K562 (cell line): Measurements from ENCODE around the gene CFL1. TPM values are rescaled to one million over a fixed set of nuclear protein-coding genes. Genes with fewer than 3 reads are reported as not detected.

Source experiments
- ADNP ChIP-seq: fragments of 200-800 bp; sonication (Bioruptor generic); IDR thresholded peaks from 2 replicates; pipeline ENCODE4 v1.6.1; 2016; ENCODE audit warnings: missing genetic modification characterization, missing compliant biosample characterization
- BMI1 ChIP-seq: fragments of 150-350 bp; IDR thresholded peaks from 2 replicates; pipeline ENCODE4 v1.6.1; 2014; ENCODE audit warnings: low read length
- BRD4 ChIP-seq: fragments of 200-600 bp; sonication (generic); IDR thresholded peaks from 2 replicates; pipeline ENCODE4 v1.6.1; 2017; ENCODE audit warnings: inconsistent platforms
- FOXA3 ChIP-seq, 2 experiments: fragments of 450-650 bp in 1 of 2; sonication (generic) in 1 of 2; formaldehyde crosslinking; IDR thresholded peaks in 1 of 2; conservative IDR thresholded peaks in 1 of 2; 2 replicates each; pipeline versions ENCODE4 v1.4.0 to v1.8.0; 2020 to 2022; ENCODE audit warnings: mild to moderate bottlenecking in 2 of 2, missing genetic modification reagents in 1 of 2
- HEY1 ChIP-seq: fragments of 250-450 bp; sonication (Bioruptor Pico); IDR thresholded peaks from 2 replicates; pipeline ENCODE4 v1.5.0; 2020; ENCODE audit warnings: mild to moderate bottlenecking, moderate library complexity, borderline replicate concordance
- MEIS2 ChIP-seq: fragments of 450-650 bp; IDR thresholded peaks from 2 replicates; pipeline ENCODE4 v1.6.1; 2014; ENCODE audit warnings: mild to moderate bottlenecking; ENCODE audit not compliant: partially characterized antibody
- NCOA4 ChIP-seq: fragments of 450-650 bp; IDR thresholded peaks from 2 replicates; pipeline ENCODE4 v1.6.1; 2018; ENCODE audit warnings: mild to moderate bottlenecking; ENCODE audit not compliant: partially characterized antibody
- NCOA6 ChIP-seq: fragments of 450-650 bp; IDR thresholded peaks from 2 replicates; pipeline ENCODE4 v1.6.1; 2017; ENCODE audit warnings: mild to moderate bottlenecking
- PHF20 ChIP-seq: fragments of 450-650 bp; IDR thresholded peaks from 2 replicates; pipeline ENCODE4 v1.6.1; 2018; ENCODE audit not compliant: partially characterized antibody
- PHF21A ChIP-seq: fragments of 450-650 bp; IDR thresholded peaks from 2 replicates; pipeline ENCODE4 v1.6.1; 2017; ENCODE audit warnings: low read depth, borderline replicate concordance
- RFX5 ChIP-seq: IDR thresholded peaks from 2 replicates; pipeline ENCODE4 v1.6.1; 2011; ENCODE audit warnings: low read depth, mild to moderate bottlenecking, improper control_type of control experiment, low read length
- TCFL5 ChIP-seq: fragments of 250-450 bp; sonication (Bioruptor Pico); conservative IDR thresholded peaks from 2 replicates; pipeline ENCODE4 v1.6.1; 2021; ENCODE audit warnings: mild to moderate bottlenecking, moderate library complexity, matching md5 sums
- U2AF1 ChIP-seq: fragments of 200-400 bp; formaldehyde crosslinking; optimal IDR thresholded peaks from 2 replicates; pipeline ENCODE3; 2017; ENCODE audit warnings: mild to moderate bottlenecking, low read depth, low read length, moderate library complexity
- polyA plus RNA-seq, 8 experiments: library from polyadenylated mRNA; depleted of rRNA in 4 of 8; stranded (reverse) in 5 of 8; unstranded in 3 of 8; fragments of >200 nt; fragmentation: Nextera tagmentation in 2 of 8; fragmentation: Illumina TruSeq in 1 of 8; extraction: Ambion mirVana in 2 of 8; extraction: Trizol in 1 of 8; gene quantifications; 2 replicates each; pipeline versions ENCODE4 v1.2.1 to v1.2.3, GENCODE V29; 2011 to 2014; ENCODE audit warnings: inconsistent platforms in 1 of 8, missing spikeins in 1 of 8
- total RNA-seq, 7 experiments: library from RNA; depleted of rRNA in 6 of 7; stranded (reverse); fragments of >200 nt in 6 of 7; fragmentation: Illumina TruSeq in 2 of 7; extraction: Trizol in 2 of 7; gene quantifications; 2 replicates each; pipeline versions ENCODE4 v1.2.1 to v1.2.3, GENCODE V29; 2011 to 2021; ENCODE audit warnings: low replicate concordance in 1 of 7
- TF ChIP-seq, protein P1 (sequence below): fragments of 200-800 bp; sonication (Bioruptor generic); IDR thresholded peaks from 2 replicates; pipeline ENCODE4 v1.6.1; 2016; ENCODE audit warnings: missing genetic modification characterization, missing compliant biosample characterization
- TF ChIP-seq, protein P2 (sequence below): fragments of 250-450 bp; sonication (Bioruptor Pico); IDR thresholded peaks from 2 replicates; pipeline ENCODE4 v1.4.0; 2020; ENCODE audit warnings: mild to moderate bottlenecking, moderate library complexity, borderline replicate concordance
- TF ChIP-seq, protein P3 (sequence below): IDR thresholded peaks from 2 replicates; pipeline ENCODE4 v1.6.1; 2016; ENCODE audit warnings: missing genetic modification characterization, missing compliant biosample characterization

Gene CFL1
- total and polyA plus RNA-seq, 9 of the 15 experiments (the other 6 are each of a cell fraction or from before 2014, with no cell fraction given) = 105 to 1,101 (median 859) TPM

DNA sequence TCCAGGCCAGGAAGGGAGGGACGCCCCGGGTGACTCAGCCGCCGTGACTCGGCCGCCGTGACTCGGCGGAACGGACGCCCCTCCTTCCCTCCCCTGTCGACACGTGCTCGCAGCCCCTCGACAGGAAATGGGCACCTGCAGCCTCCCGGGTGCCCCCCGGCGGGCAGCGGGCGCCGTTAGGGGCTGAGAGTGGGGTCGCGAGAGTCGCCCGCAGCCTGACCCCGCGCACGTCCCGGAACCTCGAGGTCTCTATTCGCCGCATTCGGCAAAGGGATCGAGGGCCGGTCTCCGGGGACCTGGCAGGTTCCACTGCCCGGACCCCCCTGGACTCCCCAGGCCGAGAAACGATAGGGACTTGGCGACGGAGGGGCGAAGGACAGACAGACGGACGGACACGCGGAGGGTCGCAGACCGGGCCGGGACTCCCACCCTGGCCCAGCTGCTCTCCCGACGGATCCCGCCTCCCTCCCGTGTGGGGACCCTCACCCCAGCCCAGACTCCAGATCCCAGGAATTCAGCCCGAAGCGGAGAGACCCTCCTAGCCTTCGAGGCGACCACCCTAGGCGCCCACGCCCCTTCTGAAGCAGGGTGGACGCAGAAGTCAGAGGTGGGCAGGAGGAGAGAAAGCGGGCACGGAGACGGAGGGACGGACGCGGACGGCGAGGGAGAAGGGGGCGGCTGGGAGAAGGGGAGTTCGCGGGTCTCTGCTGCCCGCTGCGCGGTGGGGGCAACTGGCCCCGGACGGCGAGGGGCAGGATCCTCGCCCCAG is 41.6 kb upstream of the CFL1 start (continued):
- no peak; the same call in none of the 2 replicates for TF ChIP-seq BRD4
- TF ChIP-seq PHF21A = no peak; the same call in 1 of the 2 replicates
- TF ChIP-seq, protein P1, sequence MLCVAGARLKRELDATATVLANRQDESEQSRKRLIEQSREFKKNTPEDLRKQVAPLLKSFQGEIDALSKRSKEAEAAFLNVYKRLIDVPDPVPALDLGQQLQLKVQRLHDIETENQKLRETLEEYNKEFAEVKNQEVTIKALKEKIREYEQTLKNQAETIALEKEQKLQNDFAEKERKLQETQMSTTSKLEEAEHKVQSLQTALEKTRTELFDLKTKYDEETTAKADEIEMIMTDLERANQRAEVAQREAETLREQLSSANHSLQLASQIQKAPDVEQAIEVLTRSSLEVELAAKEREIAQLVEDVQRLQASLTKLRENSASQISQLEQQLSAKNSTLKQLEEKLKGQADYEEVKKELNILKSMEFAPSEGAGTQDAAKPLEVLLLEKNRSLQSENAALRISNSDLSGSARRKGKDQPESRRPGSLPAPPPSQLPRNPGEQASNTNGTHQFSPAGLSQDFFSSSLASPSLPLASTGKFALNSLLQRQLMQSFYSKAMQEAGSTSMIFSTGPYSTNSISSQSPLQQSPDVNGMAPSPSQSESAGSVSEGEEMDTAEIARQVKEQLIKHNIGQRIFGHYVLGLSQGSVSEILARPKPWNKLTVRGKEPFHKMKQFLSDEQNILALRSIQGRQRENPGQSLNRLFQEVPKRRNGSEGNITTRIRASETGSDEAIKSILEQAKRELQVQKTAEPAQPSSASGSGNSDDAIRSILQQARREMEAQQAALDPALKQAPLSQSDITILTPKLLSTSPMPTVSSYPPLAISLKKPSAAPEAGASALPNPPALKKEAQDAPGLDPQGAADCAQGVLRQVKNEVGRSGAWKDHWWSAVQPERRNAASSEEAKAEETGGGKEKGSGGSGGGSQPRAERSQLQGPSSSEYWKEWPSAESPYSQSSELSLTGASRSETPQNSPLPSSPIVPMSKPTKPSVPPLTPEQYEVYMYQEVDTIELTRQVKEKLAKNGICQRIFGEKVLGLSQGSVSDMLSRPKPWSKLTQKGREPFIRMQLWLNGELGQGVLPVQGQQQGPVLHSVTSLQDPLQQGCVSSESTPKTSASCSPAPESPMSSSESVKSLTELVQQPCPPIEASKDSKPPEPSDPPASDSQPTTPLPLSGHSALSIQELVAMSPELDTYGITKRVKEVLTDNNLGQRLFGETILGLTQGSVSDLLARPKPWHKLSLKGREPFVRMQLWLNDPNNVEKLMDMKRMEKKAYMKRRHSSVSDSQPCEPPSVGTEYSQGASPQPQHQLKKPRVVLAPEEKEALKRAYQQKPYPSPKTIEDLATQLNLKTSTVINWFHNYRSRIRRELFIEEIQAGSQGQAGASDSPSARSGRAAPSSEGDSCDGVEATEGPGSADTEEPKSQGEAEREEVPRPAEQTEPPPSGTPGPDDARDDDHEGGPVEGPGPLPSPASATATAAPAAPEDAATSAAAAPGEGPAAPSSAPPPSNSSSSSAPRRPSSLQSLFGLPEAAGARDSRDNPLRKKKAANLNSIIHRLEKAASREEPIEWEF (CRISPR knock-in tag) = no peak
- no peak for TF ChIP-seq TCFL5 (CRISPR knock-in tag)
- no peak for TF ChIP-seq BMI1
- peak in 1 of 2 experiments; percentile 62; a peak in 1 of 4 replicates for TF ChIP-seq FOXA3 (CRISPR knock-in tag; conservative IDR thresholded peaks at IDR 0.05 in 1 of 2, IDR thresholded peaks at IDR 0.05 in 1 of 2)
- TF ChIP-seq RFX5 = no peak
- TF ChIP-seq HEY1 (CRISPR knock-in tag) = no peak
- no peak for TF ChIP-seq NCOA6
- TF ChIP-seq NCOA4 = no peak
- TF ChIP-seq, protein P2, sequence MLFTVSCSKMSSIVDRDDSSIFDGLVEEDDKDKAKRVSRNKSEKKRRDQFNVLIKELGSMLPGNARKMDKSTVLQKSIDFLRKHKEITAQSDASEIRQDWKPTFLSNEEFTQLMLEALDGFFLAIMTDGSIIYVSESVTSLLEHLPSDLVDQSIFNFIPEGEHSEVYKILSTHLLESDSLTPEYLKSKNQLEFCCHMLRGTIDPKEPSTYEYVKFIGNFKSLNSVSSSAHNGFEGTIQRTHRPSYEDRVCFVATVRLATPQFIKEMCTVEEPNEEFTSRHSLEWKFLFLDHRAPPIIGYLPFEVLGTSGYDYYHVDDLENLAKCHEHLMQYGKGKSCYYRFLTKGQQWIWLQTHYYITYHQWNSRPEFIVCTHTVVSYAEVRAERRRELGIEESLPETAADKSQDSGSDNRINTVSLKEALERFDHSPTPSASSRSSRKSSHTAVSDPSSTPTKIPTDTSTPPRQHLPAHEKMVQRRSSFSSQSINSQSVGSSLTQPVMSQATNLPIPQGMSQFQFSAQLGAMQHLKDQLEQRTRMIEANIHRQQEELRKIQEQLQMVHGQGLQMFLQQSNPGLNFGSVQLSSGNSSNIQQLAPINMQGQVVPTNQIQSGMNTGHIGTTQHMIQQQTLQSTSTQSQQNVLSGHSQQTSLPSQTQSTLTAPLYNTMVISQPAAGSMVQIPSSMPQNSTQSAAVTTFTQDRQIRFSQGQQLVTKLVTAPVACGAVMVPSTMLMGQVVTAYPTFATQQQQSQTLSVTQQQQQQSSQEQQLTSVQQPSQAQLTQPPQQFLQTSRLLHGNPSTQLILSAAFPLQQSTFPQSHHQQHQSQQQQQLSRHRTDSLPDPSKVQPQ (CRISPR knock-in tag) = peak; percentile 36; the same call in 1 of the 2 replicates
- TF ChIP-seq PHF20 = no peak
- TF ChIP-seq U2AF1 = peak; percentile 99
- TF ChIP-seq, protein P3, sequence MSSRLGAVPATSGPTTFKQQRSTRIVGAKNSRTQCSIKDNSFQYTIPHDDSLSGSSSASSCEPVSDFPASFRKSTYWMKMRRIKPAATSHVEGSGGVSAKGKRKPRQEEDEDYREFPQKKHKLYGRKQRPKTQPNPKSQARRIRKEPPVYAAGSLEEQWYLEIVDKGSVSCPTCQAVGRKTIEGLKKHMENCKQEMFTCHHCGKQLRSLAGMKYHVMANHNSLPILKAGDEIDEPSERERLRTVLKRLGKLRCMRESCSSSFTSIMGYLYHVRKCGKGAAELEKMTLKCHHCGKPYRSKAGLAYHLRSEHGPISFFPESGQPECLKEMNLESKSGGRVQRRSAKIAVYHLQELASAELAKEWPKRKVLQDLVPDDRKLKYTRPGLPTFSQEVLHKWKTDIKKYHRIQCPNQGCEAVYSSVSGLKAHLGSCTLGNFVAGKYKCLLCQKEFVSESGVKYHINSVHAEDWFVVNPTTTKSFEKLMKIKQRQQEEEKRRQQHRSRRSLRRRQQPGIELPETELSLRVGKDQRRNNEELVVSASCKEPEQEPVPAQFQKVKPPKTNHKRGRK (tag) = no peak
- no peak for TF ChIP-seq ADNP (tag)
- no peak for TF ChIP-seq MEIS2
